ENCODE measurements around the gene IFIH1. TPM values are rescaled to one million over a fixed set of nuclear protein-coding genes. Genes with fewer than 3 reads are reported as not detected.

Gene IFIH1
- total RNA-seq, 1 experiment from 2014 or later, result not detected

- DNase-seq, result no peak
- H3K4me3 ChIP-seq, result no peak overlapping the region
- no peaks in the 10 kb centered on the region for H3K9me3 ChIP-seq (replicated peaks)
- no peaks in the 10 kb centered on the region for H3K27me3 ChIP-seq
- H3K36me3 ChIP-seq, result no peaks in the 10 kb centered on the region
- H3K4me1 ChIP-seq, result no peaks in the 10 kb centered on the region
- H3K27ac ChIP-seq, result no peak overlapping the region
Observed at GRCh38 chr2:162324953-162325352, 6.5 kb upstream of the IFIH1 start.

GRCh38 chr2:162320864-162321517, 2.5 kb upstream of the IFIH1 start:
- Histone ChIP-seq H3K36me3 (no peaks in the 10 kb centered on the region), H3K27me3 (no peaks in the 10 kb centered on the region), H3K27ac (no peak overlapping the region), H3K4me1 (no peaks in the 10 kb centered on the region), H3K4me3 (no peak overlapping the region), H3K9me3 (replicated peaks) (no peaks in the 10 kb centered on the region)
- DNase-seq, result no peak

GRCh38 chr2:162317861-162318327, 590 bp downstream of the IFIH1 start:
- H3K4me1 ChIP-seq, result no peaks in the 10 kb centered on the region
- no peaks in the 10 kb centered on the region for H3K27me3 ChIP-seq
- no peaks in the 10 kb centered on the region for H3K36me3 ChIP-seq
- H3K4me3 ChIP-seq, result no peak overlapping the region
- H3K27ac ChIP-seq, result no peak overlapping the region
- DNase-seq, result no peak
- no peaks in the 10 kb centered on the region for H3K9me3 ChIP-seq (replicated peaks)

GRCh38 chr2:162317058-162317742, 1.3 kb downstream of the IFIH1 start:
- H3K36me3 ChIP-seq, result no peaks in the 10 kb centered on the region
- no peaks in the 10 kb centered on the region for H3K9me3 ChIP-seq (replicated peaks)
- H3K4me3 ChIP-seq, result no peak overlapping the region
- H3K4me1 ChIP-seq, result no peaks in the 10 kb centered on the region
- H3K27ac ChIP-seq, result no peak overlapping the region
- DNase-seq, result no peak
- H3K27me3 ChIP-seq, result no peaks in the 10 kb centered on the region

- no peaks in the 10 kb centered on the region for H3K36me3 ChIP-seq
- no peaks in the 10 kb centered on the region for H3K9me3 ChIP-seq (replicated peaks)
- no peak for DNase-seq
- H3K4me1 ChIP-seq, result no peaks in the 10 kb centered on the region
- no peak overlapping the region for H3K27ac ChIP-seq
- H3K27me3 ChIP-seq, result no peaks in the 10 kb centered on the region
- no peak overlapping the region for H3K4me3 ChIP-seq
Observed at GRCh38 chr2:162316590-162316989, 1.9 kb downstream of the IFIH1 start.

GRCh38 chr2:162315938-162316337, 2.5 kb downstream of the IFIH1 start:
- H3K9me3 ChIP-seq (replicated peaks), result no peaks in the 10 kb centered on the region
- no peaks in the 10 kb centered on the region for H3K36me3 ChIP-seq
- H3K27me3 ChIP-seq, result no peaks in the 10 kb centered on the region
- H3K27ac ChIP-seq, result no peak overlapping the region
- no peak for DNase-seq
- no peaks in the 10 kb centered on the region for H3K4me1 ChIP-seq
- no peak overlapping the region for H3K4me3 ChIP-seq

GRCh38 chr2:162312853-162313252, 5.6 kb downstream of the IFIH1 start:
- Histone ChIP-seq H3K4me1 (no peaks in the 10 kb centered on the region), H3K9me3 (replicated peaks) (no peaks in the 10 kb centered on the region), H3K27ac (no peak overlapping the region), H3K4me3 (no peak overlapping the region), H3K27me3 (no peaks in the 10 kb centered on the region), H3K36me3 (no peaks in the 10 kb centered on the region)
- no peak for DNase-seq

GRCh38 chr2:162308747-162309503, 9.6 kb downstream of the IFIH1 start:
- no peak overlapping the region for H3K4me3 ChIP-seq
- no peaks in the 10 kb centered on the region for H3K36me3 ChIP-seq
- no peak overlapping the region for H3K27ac ChIP-seq
- no peaks in the 10 kb centered on the region for H3K9me3 ChIP-seq (replicated peaks)
- DNase-seq, result no peak
- no peaks in the 10 kb centered on the region for H3K4me1 ChIP-seq
- no peaks in the 10 kb centered on the region for H3K27me3 ChIP-seq

GRCh38 chr2:162305901-162306300, 12.6 kb downstream of the IFIH1 start:
- DNase-seq, result no peak
- no peaks in the 10 kb centered on the region for H3K4me1 ChIP-seq
- H3K4me3 ChIP-seq, result no peak overlapping the region
- no peak overlapping the region for H3K27ac ChIP-seq
- no peaks in the 10 kb centered on the region for H3K27me3 ChIP-seq
- no peaks in the 10 kb centered on the region for H3K36me3 ChIP-seq
- H3K9me3 ChIP-seq (replicated peaks), result no peaks in the 10 kb centered on the region

- H3K27ac ChIP-seq, result no peak overlapping the region
- no peak for DNase-seq
- H3K9me3 ChIP-seq (replicated peaks), result no peaks in the 10 kb centered on the region
- H3K36me3 ChIP-seq, result no peaks in the 10 kb centered on the region
- H3K27me3 ChIP-seq, result no peaks in the 10 kb centered on the region; the same call in 1 of the 2 replicates
- H3K4me1 ChIP-seq, result no peaks in the 10 kb centered on the region
- H3K4me3 ChIP-seq, result no peak overlapping the region
Observed at GRCh38 chr2:162301877-162302276, 16.6 kb downstream of the IFIH1 start.

GRCh38 chr2:162301151-162301804, 17.2 kb downstream of the IFIH1 start:
- Histone ChIP-seq H3K27ac (no peak overlapping the region), H3K27me3 (no peaks in the 10 kb centered on the region; the same call in 1 of the 2 replicates), H3K9me3 (replicated peaks) (no peaks in the 10 kb centered on the region), H3K4me3 (no peak overlapping the region), H3K4me1 (no peaks in the 10 kb centered on the region), H3K36me3 (no peaks in the 10 kb centered on the region)
- peak; percentile 13 to 72 for DNase-seq

- no peak overlapping the region for H3K27ac ChIP-seq
- no peaks in the 10 kb centered on the region for H3K36me3 ChIP-seq
- H3K4me3 ChIP-seq, result no peak overlapping the region
- DNase-seq, result no peak
- H3K27me3 ChIP-seq, result no peaks in the 10 kb centered on the region; the same call in 1 of the 2 replicates
- H3K9me3 ChIP-seq (replicated peaks), result no peaks in the 10 kb centered on the region
- H3K4me1 ChIP-seq, result no peaks in the 10 kb centered on the region
Observed at GRCh38 chr2:162300266-162300665, 18.2 kb downstream of the IFIH1 start.

- no peak for DNase-seq
- Histone ChIP-seq H3K9me3 (replicated peaks) (no peaks in the 10 kb centered on the region), H3K4me3 (no peak overlapping the region), H3K27ac (no peak overlapping the region), H3K36me3 (no peaks in the 10 kb centered on the region), H3K4me1 (no peaks in the 10 kb centered on the region), H3K27me3 (no peaks in the 10 kb centered on the region; the same call in 1 of the 2 replicates)
Observed at GRCh38 chr2:162298669-162299335, 19.7 kb downstream of the IFIH1 start.

GRCh38 chr2:162297925-162298552, 20.4 kb downstream of the IFIH1 start:
- DNase-seq, result peak; percentile 47 to 78
- no peaks in the 10 kb centered on the region for H3K9me3 ChIP-seq (replicated peaks)
- H3K4me1 ChIP-seq, result no peaks in the 10 kb centered on the region
- H3K27me3 ChIP-seq, result no peaks in the 10 kb centered on the region; the same call in 1 of the 2 replicates
- H3K27ac ChIP-seq, result no peak overlapping the region
- H3K36me3 ChIP-seq, result no peaks in the 10 kb centered on the region
- H3K4me3 ChIP-seq, result no peak overlapping the region
